Transverse colon (tissue), 4 donors: ENCODE results near the gene ZFY. TPM values are rescaled to one million over a fixed set of nuclear protein-coding genes. Genes with fewer than 3 reads are reported as not detected.
"Not testable (repeated sequence)": the region's sequence is repeated elsewhere in the genome, so short reads cannot be mapped to it uniquely, and the experiment has no call there.

Experiments used
- DNase-seq: peaks from one replicate; pipeline ENCODE4 v3.0.0-alpha.2; 2019
- H3K27ac ChIP-seq, 4 donors: fragments of 200-600 bp; sonication (generic); 2 replicates each; pipeline ENCODE4 v1.5.1; 2016 to 2018; ENCODE audit warnings: inconsistent platforms in 4 of 4
- H3K27me3 ChIP-seq: fragments of 200-600 bp; sonication (generic); 2 replicates; pipeline ENCODE4 v1.5.1; 2017; ENCODE audit warnings: inconsistent platforms
- H3K36me3 ChIP-seq, 4 donors: fragments of 200-600 bp; sonication (generic); 2 replicates each; pipeline ENCODE4 v1.5.1; 2017 to 2019; ENCODE audit warnings: inconsistent platforms in 4 of 4
- H3K4me1 ChIP-seq, 4 donors: fragments of 200-600 bp; sonication (generic); 2 replicates each; pipeline ENCODE4 v1.5.1; 2017 to 2020; ENCODE audit warnings: inconsistent platforms in 4 of 4
- H3K4me3 ChIP-seq, 4 donors: fragments of 200-600 bp; sonication (generic); 1 replicate in 1 of 4; 2 replicates in 3 of 4; pipeline versions ENCODE4 v1.5.1 to v1.6.1; 2017 to 2019; ENCODE audit warnings: inconsistent platforms in 4 of 4
- H3K9me3 ChIP-seq, 2 donors: fragments of 200-600 bp; sonication (generic); 2 replicates each; pipeline ENCODE4 v1.5.1; 2017 to 2019; ENCODE audit warnings: inconsistent platforms in 2 of 2
- EP300 ChIP-seq: sonication (generic); formaldehyde crosslinking; IDR thresholded peaks from one replicate; pipeline ENCODE4 v1.6.1; 2017; ENCODE audit warnings: antibody characterized with exemption, low read depth
- POLR2A ChIP-seq: fragments of 450-650 bp; IDR thresholded peaks from one replicate; pipeline ENCODE4 v1.6.1; 2016; ENCODE audit warnings: antibody characterized with exemption, mild to moderate bottlenecking, moderate library complexity
- POLR2AphosphoS5 ChIP-seq, 3 donors: sonication (generic); formaldehyde crosslinking; IDR thresholded peaks; one replicate each; pipeline ENCODE4 v1.6.1; 2016; ENCODE audit warnings: antibody characterized with exemption in 3 of 3
- WGBS, 2 donors: methylation state at CpG; one replicate each; pipeline ENCODE4 v1.1.5; 2018; ENCODE audit warnings: low coverage in 1 of 2; 5-methylcytosine and 5-hydroxymethylcytosine counted together
- in situ Hi-C, 4 donors: fragments of 200-750 bp; cut with MboI; loops; one replicate each; pipeline versions ENCODE4 v1.15.0 to v1.15.1; 2017; ENCODE audit warnings: low sequenced_read_pairs in 3 of 4, low pct_ligation_motif_present in 1 of 4, low pct_unique_long_range_greater_than_20kb in 1 of 4
- intact Hi-C: fragments of 100-400 bp; cut with DNase I; formaldehyde crosslinking; loops from one replicate; pipeline ENCODE4 v1.15.1; 2023; ENCODE audit warnings: low total_unique reads
- total RNA-seq, 4 donors: library from RNA; depleted of rRNA; stranded (reverse); fragments of >200 nt; gene quantifications; one replicate each; pipeline ENCODE4 v1.1.0, GENCODE V29; 2016
- TF ChIP-seq, protein P1 (sequence below), 5 experiments: fragments of 200-600 bp in 3 of 5; fragments of 450-650 bp in 2 of 5; sonication (generic) in 3 of 5; IDR thresholded peaks; 1 replicate in 2 of 5; 2 replicates in 3 of 5; pipeline ENCODE4 v1.5.1; 2016 to 2017; ENCODE audit warnings: antibody characterized with exemption in 5 of 5, inconsistent platforms in 3 of 5, mild to moderate bottlenecking in 2 of 5, moderate library complexity in 1 of 5

ZFY gene
- total RNA-seq, 4 donors from 2014 or later, result 12.7 to 15.8 TPM; not detected in 2

DNA sequence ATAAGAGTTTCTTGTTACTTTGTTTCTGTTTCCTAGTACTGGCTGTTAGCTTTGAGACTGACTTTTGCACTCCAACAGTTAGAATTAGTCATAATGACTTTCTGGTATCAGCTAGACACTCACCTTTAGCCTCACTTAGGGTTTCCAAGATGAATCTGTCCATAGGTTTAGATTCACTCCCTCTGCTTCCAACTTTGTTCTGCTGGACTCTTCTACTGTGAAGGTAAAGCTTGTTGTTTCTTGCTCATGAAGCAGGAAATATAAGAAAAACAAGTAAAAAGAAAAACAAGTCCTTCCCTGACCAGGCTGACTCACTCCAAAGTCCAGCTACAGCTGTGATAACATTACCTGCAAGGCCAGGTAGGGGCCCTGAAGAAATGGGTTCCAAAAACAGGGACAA is 67.0 kb downstream of the ZFY start:
- in situ Hi-C loops, result no loop called here
- TF ChIP-seq POLR2A, result no peak
- no peak for TF ChIP-seq POLR2AphosphoS5 (IDR thresholded peaks at IDR 0.05)
- TF ChIP-seq EP300, result no peak
- TF ChIP-seq, protein P1, sequence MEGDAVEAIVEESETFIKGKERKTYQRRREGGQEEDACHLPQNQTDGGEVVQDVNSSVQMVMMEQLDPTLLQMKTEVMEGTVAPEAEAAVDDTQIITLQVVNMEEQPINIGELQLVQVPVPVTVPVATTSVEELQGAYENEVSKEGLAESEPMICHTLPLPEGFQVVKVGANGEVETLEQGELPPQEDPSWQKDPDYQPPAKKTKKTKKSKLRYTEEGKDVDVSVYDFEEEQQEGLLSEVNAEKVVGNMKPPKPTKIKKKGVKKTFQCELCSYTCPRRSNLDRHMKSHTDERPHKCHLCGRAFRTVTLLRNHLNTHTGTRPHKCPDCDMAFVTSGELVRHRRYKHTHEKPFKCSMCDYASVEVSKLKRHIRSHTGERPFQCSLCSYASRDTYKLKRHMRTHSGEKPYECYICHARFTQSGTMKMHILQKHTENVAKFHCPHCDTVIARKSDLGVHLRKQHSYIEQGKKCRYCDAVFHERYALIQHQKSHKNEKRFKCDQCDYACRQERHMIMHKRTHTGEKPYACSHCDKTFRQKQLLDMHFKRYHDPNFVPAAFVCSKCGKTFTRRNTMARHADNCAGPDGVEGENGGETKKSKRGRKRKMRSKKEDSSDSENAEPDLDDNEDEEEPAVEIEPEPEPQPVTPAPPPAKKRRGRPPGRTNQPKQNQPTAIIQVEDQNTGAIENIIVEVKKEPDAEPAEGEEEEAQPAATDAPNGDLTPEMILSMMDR (IDR thresholded peaks at IDR 0.05), result no peak
- intact Hi-C loops, result no loop called here
- Histone ChIP-seq H3K36me3 (no peaks in the 10 kb centered on the region), H3K4me3 (peak overlapping the region in 2 of 4 donors; percentile 44 to 60), H3K4me1 (peaks cover 0 to 51% (median 12%) of the 10 kb centered on the region in 4 donors), H3K9me3 (no peaks in the 10 kb centered on the region), H3K27ac (peak overlapping the region in 2 of 4 donors; percentile 92 to 95), H3K27me3 (no peaks in the 10 kb centered on the region)
- no peak for DNase-seq

DNA sequence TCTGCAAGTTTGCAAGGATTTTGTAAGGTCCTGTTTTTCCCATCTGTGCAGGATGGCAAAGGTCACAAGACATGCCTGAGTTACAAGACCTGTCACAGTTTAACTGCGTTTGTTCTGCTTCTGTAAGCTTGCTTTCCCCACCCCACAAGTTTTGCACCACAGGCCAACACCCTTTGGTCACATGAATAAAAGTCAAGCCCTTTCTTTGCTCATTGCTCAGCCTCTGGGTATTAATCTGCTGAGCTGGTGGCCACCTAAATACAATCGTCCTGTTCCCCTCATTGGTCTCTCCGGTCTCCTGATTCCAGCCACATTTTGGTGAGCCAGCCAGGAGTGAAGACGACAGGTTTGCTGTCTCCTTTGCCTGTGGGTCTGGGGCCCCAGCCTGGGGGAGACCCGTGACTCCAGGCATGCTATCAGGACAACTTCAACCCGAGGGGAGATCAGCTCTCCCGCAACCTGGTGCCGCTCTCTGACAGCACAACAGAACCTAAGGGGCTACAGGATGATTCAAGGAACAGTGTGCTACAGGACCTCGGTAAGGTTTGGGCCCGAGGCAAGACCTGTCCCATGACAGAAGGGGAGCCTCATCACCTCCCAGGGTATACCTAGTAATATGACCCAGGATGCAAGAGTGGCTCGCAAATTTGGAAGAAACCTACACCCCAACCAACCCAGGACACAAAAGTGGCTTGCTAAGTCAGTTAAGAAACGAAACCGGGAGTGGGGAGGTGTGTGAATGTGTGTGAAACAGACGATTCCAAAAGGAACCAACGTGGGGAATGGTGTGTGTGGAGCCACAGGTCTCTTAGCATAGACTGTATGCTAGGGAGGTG is 67.7 kb downstream of the ZFY start:
- peak overlapping the region in 2 of 4 donors; percentile 44 to 60 for H3K4me3 ChIP-seq
- no peaks in the 10 kb centered on the region for H3K27me3 ChIP-seq
- DNase-seq, result no peak
- no peaks in the 10 kb centered on the region for H3K36me3 ChIP-seq
- TF ChIP-seq, protein P1 (IDR thresholded peaks at IDR 0.05), result no peak
- TF ChIP-seq POLR2AphosphoS5 (IDR thresholded peaks at IDR 0.05) (no peak), EP300 (no peak), POLR2A (no peak)
- peak overlapping the region in 2 of 4 donors; percentile 92 to 95 for H3K27ac ChIP-seq
- no peaks in the 10 kb centered on the region for H3K9me3 ChIP-seq
- no CpG with 5 or more reads among the region's 15 CpGs for WGBS, 2 donors
- H3K4me1 ChIP-seq, result peaks cover 0 to 58% (median 12%) of the 10 kb centered on the region in 4 donors
- intact Hi-C loops (no loop called here), in situ Hi-C loops (no loop called here)

DNA sequence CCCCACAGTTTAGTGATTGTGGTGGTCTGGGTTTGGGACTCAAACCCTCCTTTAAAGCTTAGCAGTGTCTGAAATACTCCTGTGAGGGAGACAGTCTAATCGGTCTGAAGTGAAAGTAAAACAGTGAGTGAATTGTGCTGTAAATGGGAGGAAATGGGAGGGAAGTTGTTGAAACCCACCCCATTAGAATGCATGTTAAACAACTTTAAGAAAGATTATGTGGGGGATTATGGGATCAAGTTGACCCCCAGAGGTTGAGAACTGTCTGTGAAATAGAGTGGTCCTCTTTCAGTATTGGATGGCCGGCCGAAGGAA is 68.3 kb downstream of the ZFY start:
- no CpG with 5 or more reads among the region's 3 CpGs for WGBS, 2 donors

DNA sequence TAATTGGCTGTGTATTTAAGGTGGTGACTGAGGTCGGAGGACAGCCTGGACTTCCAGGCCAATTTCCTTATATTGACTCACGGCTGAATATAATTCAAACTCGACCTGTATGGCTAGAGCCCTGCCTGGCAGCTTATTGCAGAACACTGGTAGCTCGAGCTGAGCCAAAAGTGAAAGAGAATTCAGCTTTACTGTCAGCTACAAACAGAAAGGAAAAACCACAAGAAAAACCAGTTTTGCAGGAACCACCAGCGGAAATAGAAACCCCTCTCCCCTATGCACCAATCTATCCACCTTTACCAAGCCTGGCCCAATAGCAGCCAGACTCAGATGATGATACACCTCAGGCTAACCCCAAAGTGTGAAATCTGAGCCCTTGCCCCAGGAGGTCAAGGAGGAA is 68.7 kb downstream of the ZFY start:
- in situ Hi-C loops (no loop called here), intact Hi-C loops (no loop called here)
- DNase-seq, result no peak
- TF ChIP-seq, protein P1 (IDR thresholded peaks at IDR 0.05), result no peak
- Histone ChIP-seq H3K4me1 (peaks cover 0 to 63% (median 15%) of the 10 kb centered on the region in 4 donors), H3K27me3 (no peaks in the 10 kb centered on the region), H3K36me3 (no peaks in the 10 kb centered on the region), H3K27ac (peak overlapping the region in 2 of 4 donors; percentile 92 to 95), H3K9me3 (no peaks in the 10 kb centered on the region), H3K4me3 (peak overlapping the region in 2 of 4 donors; percentile 44 to 60)
- no CpG with 5 or more reads among the region's 5 CpGs for WGBS, 2 donors

More for the DNA sequence above, 68.3 kb downstream of the ZFY start:
- Histone ChIP-seq H3K27ac (peak overlapping the region in 2 of 4 donors; percentile 92 to 95), H3K9me3 (no peaks in the 10 kb centered on the region), H3K4me1 (peaks cover 0 to 60% (median 13%) of the 10 kb centered on the region in 4 donors), H3K27me3 (no peaks in the 10 kb centered on the region), H3K4me3 (peak overlapping the region in 2 of 4 donors; percentile 44 to 60), H3K36me3 (no peaks in the 10 kb centered on the region)
- TF ChIP-seq POLR2AphosphoS5 (IDR thresholded peaks at IDR 0.05) (no peak), EP300 (no peak), POLR2A (no peak)
- TF ChIP-seq, protein P1 (IDR thresholded peaks at IDR 0.05), result no peak
- in situ Hi-C loops, result no loop called here
- no peak for DNase-seq
- intact Hi-C loops, result no loop called here

- H3K27me3 ChIP-seq, intact Hi-C loops, in situ Hi-C loops, H3K36me3 ChIP-seq, H3K9me3 ChIP-seq, DNase-seq: not testable (repeated sequence)
- Histone ChIP-seq H3K4me3 (peak overlapping the region in 1 of 4 donors; percentile 60), H3K27ac (peak overlapping the region in 2 of 4 donors; percentile 92 to 95), H3K4me1 (peaks cover 0 to 74% (median 17%) of the 10 kb centered on the region in 4 donors)
- no CpG with 5 or more reads among the region's 2 CpGs for WGBS, 2 donors
These were observed 70.8 kb downstream of the ZFY start for GRCh38 chrY:3006031-3006430.
